Tibial nerve (tissue), 4 donors: ENCODE data around the gene BCAT1.

Experiments
- CTCF ChIP-seq, 5 experiments: fragments of 200-600 bp in 3 of 5; fragments of 450-650 bp in 2 of 5; sonication (generic) in 3 of 5; IDR thresholded peaks; one replicate each; pipeline ENCODE4 v1.5.1; 2016 to 2019; ENCODE audit warnings: antibody characterized with exemption in 5 of 5, mild to moderate bottlenecking in 3 of 5, moderate library complexity in 2 of 5
- EP300 ChIP-seq, 2 donors: sonication (generic); formaldehyde crosslinking; IDR thresholded peaks; one replicate each; pipeline ENCODE4 v1.6.1; 2017; ENCODE audit warnings: antibody characterized with exemption in 2 of 2, mild to moderate bottlenecking in 1 of 2
- POLR2A ChIP-seq, 2 donors: fragments of 450-650 bp; IDR thresholded peaks; one replicate each; pipeline ENCODE4 v1.6.1; 2017; ENCODE audit warnings: antibody characterized with exemption in 2 of 2, mild to moderate bottlenecking in 2 of 2, moderate library complexity in 2 of 2

GRCh38 chr12:24970177-24970576, 21.3 kb upstream of the BCAT1 start:
- TF ChIP-seq CTCF (IDR thresholded peaks at IDR 0.05) (no peak), POLR2A (IDR thresholded peaks at IDR 0.05) (no peak), EP300 (IDR thresholded peaks at IDR 0.05) (no peak)
